Lower leg skin (tissue), 4 donors: ENCODE measurements around the gene LILRB4. TPM values are rescaled to one million over a fixed set of nuclear protein-coding genes. Genes with fewer than 3 reads are reported as not detected.

Experiments used
- DNase-seq, 2 donors: peaks; one replicate each; pipeline ENCODE4 v3.0.0-alpha.2; 2019; ENCODE audit warnings: low spot score in 2 of 2
- H3K4me3 ChIP-seq: fragments of 200-600 bp; sonication (generic); 2 replicates; pipeline ENCODE4 v1.5.1; 2017; ENCODE audit warnings: mild to moderate bottlenecking, low read depth; ENCODE audit not compliant: poor library complexity, severe bottlenecking
- CTCF ChIP-seq, 3 donors: fragments of 450-650 bp; IDR thresholded peaks; one replicate each; pipeline ENCODE4 v1.5.1; 2016; ENCODE audit warnings: antibody characterized with exemption in 3 of 3, mild to moderate bottlenecking in 3 of 3, moderate library complexity in 2 of 3
- POLR2A ChIP-seq, 2 donors: fragments of 450-650 bp; IDR thresholded peaks; one replicate each; pipeline ENCODE4 v1.6.1; 2016 to 2017; ENCODE audit warnings: antibody characterized with exemption in 2 of 2, mild to moderate bottlenecking in 1 of 2, moderate library complexity in 1 of 2
- WGBS, 2 donors: methylation state at CpG; one replicate each; pipeline ENCODE4 v1.1.5; 2018; 5-methylcytosine and 5-hydroxymethylcytosine counted together
- intact Hi-C: fragments of 100-400 bp; cut with DNase I; formaldehyde crosslinking; loops from one replicate; pipeline ENCODE4 v1.15.0; 2023; ENCODE audit warnings: low total_unique reads
- total RNA-seq, 4 donors: library from RNA; depleted of rRNA; stranded (reverse); fragments of >200 nt; gene quantifications; one replicate each; pipeline ENCODE4 v1.1.0, GENCODE V29; 2016

LILRB4 gene
- total RNA-seq, 4 donors from 2014 or later = 0.15 to 1.6 (median 0.78) TPM

GRCh38 chr19:54661846-54662481 lies 821 bp upstream of the LILRB4 start:
- no peak for DNase-seq
- 82 to 83% methylated on average over 13 of the region's 13 CpGs for WGBS, 2 donors
- H3K4me3 ChIP-seq = no peak overlapping the region
- TF ChIP-seq POLR2A (IDR thresholded peaks at IDR 0.05) (no peak), CTCF (IDR thresholded peaks at IDR 0.05) (no peak)
- intact Hi-C loops = no loop called here

GRCh38 chr19:54665530-54665929 lies 2.7 kb downstream of the LILRB4 start:
- no peak overlapping the region for H3K4me3 ChIP-seq
- TF ChIP-seq POLR2A (IDR thresholded peaks at IDR 0.05) (no peak), CTCF (IDR thresholded peaks at IDR 0.05) (no peak)
- DNase-seq = no peak
- 76 to 80% methylated on average over 6 of the region's 6 CpGs for WGBS, 2 donors
- intact Hi-C loops = no loop called here

- TF ChIP-seq CTCF (IDR thresholded peaks at IDR 0.05) (no peak), POLR2A (IDR thresholded peaks at IDR 0.05) (no peak)
- no peak overlapping the region for H3K4me3 ChIP-seq
- no peak for DNase-seq
- intact Hi-C loops = no loop called here
- WGBS, 2 donors = 78 to 80% methylated on average over 12 of the region's 12 CpGs
These were observed 4.4 kb downstream of the LILRB4 start for GRCh38 chr19:54667217-54667616.

GRCh38 chr19:54668353-54668752 lies 5.6 kb downstream of the LILRB4 start:
- WGBS, 2 donors = 55 to 78% methylated on average over 1 of the region's 1 CpG
- H3K4me3 ChIP-seq = no peak overlapping the region
- no peak for DNase-seq
- intact Hi-C loops = no loop called here
- TF ChIP-seq CTCF (IDR thresholded peaks at IDR 0.05) (no peak), POLR2A (IDR thresholded peaks at IDR 0.05) (no peak)

GRCh38 chr19:54670576-54671357 lies 8.0 kb downstream of the LILRB4 start:
- TF ChIP-seq CTCF (IDR thresholded peaks at IDR 0.05) (no peak), POLR2A (IDR thresholded peaks at IDR 0.05) (no peak)
- intact Hi-C loops = no loop called here
- no peak overlapping the region for H3K4me3 ChIP-seq
- 50 to 60% methylated on average over 3 of the region's 3 CpGs for WGBS, 2 donors
- DNase-seq = no peak
